Fibroblast of pulmonary artery (primary cell): ENCODE data around the gene KEL.
A peak's percentile ranks its signal among the peaks of the same experiment; 100 is the strongest.

Experiments used
- DNase-seq: peaks from one replicate; pipeline ENCODE4 v3.0.0-alpha.2; 2010; ENCODE audit warnings: low read depth
- H3K4me3 ChIP-seq: replicated peaks from 2 replicates; pipeline ENCODE4 v1.5.1; 2011; ENCODE audit warnings: low read depth, mild to moderate bottlenecking, control low read depth, low read length, moderate library complexity
- TF ChIP-seq, protein P1 (sequence below): IDR thresholded peaks from 2 replicates; pipeline ENCODE4 v1.5.1; 2011; ENCODE audit warnings: mild to moderate bottlenecking, control low read depth, low read length, inconsistent platforms; ENCODE audit errors: missing control alignments

Gene KEL

GRCh38 chr7:143002106-143002505 lies 39.9 kb upstream of the KEL start:
- TF ChIP-seq, protein P1, sequence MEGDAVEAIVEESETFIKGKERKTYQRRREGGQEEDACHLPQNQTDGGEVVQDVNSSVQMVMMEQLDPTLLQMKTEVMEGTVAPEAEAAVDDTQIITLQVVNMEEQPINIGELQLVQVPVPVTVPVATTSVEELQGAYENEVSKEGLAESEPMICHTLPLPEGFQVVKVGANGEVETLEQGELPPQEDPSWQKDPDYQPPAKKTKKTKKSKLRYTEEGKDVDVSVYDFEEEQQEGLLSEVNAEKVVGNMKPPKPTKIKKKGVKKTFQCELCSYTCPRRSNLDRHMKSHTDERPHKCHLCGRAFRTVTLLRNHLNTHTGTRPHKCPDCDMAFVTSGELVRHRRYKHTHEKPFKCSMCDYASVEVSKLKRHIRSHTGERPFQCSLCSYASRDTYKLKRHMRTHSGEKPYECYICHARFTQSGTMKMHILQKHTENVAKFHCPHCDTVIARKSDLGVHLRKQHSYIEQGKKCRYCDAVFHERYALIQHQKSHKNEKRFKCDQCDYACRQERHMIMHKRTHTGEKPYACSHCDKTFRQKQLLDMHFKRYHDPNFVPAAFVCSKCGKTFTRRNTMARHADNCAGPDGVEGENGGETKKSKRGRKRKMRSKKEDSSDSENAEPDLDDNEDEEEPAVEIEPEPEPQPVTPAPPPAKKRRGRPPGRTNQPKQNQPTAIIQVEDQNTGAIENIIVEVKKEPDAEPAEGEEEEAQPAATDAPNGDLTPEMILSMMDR = peak; percentile 44
- DNase-seq = peak; percentile 48

GRCh38 chr7:143000648-143001047 lies 38.5 kb upstream of the KEL start:
- H3K4me3 ChIP-seq = no peak overlapping the region
- DNase-seq = no peak
- TF ChIP-seq, protein P1 = no peak

More at GRCh38 chr7:143002106-143002505, 39.9 kb upstream of the KEL start:
- no peak overlapping the region for H3K4me3 ChIP-seq

GRCh38 chr7:142999793-143000192 lies 37.6 kb upstream of the KEL start:
- DNase-seq = no peak
- no peak overlapping the region for H3K4me3 ChIP-seq
- TF ChIP-seq, protein P1 = no peak

- no peak overlapping the region for H3K4me3 ChIP-seq
- no peak for DNase-seq
- TF ChIP-seq, protein P1 = no peak
These were observed 36.8 kb upstream of the KEL start for GRCh38 chr7:142998966-142999365.

GRCh38 chr7:142997456-142997989 lies 35.4 kb upstream of the KEL start:
- no peak for DNase-seq
- TF ChIP-seq, protein P1 = no peak
- no peak overlapping the region for H3K4me3 ChIP-seq

GRCh38 chr7:142992427-142992826 lies 30.3 kb upstream of the KEL start:
- TF ChIP-seq, protein P1 = no peak
- no peak for DNase-seq
- H3K4me3 ChIP-seq = no peak overlapping the region

DNA sequence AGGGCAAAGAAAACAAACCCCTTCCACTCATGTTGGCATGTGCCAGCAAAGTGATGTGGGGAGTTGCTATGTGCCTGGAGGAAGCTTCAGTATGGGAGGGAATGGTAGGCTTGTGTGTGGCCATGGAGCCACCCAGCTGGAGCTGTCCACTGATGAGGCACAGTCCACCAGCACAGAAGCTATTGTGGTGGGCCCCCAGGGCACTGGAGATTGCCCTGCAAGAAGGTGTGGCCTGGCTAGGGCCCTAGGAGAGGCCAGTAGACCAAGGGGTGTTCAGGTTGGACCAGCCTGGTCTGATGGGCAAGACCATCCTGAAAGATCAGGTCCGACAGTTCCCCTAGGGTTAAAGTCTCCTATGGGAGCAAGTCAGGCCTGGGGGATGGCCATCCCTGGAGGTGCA lies 22.1 kb upstream of the KEL start:
- TF ChIP-seq, protein P1 = no peak
- DNase-seq = no peak
- no peak overlapping the region for H3K4me3 ChIP-seq
